ENCODE measurements around the gene UBE2I. TPM values are rescaled to one million over a fixed set of nuclear protein-coding genes. Genes with fewer than 3 reads are reported as not detected.

The UBE2I gene
- total and polyA plus RNA-seq, 8 donors = 30.0 to 57.9 (median 36.7) TPM

DNA sequence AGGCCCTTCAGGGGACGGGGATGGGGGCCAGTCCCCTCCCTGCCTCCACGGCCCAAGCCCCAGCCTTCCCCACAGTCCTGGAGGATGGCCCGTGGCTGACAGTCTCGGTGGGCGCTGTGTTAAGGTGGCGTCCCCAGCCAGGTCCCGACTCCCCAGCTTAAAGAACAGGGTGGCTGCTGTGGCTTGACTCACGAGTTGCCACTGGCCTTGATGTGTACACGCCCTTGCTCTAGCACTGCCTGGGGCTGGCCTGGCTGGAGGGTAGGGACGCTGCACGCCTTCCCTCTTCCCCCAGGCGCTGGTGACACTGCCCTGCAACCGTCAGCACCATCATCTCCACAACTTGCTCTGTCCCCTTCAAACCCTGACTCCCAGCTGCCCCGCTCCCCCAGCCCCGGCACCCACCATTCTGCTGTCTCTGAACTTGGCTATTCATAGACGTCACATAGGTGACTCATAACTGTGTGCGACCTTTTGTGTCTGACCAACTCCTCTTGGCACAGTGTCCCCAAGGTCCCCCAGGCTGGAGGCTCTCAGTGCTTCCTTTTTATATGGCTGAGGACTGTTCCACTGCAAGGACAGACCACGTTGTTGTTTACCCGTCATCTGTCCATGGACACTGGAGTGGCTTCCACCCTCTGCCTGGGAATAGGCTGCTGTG, 48.6 kb downstream of the UBE2I start:
- ATAC-seq (peak in 2 of 4 donors; percentile 16 to 31), FAIRE-seq (no peak), DNase-seq (peak in 1 of 6 donors; percentile 8)
- Histone ChIP-seq H3K4me3 (no peak overlapping the region), H3K27ac (no peak overlapping the region), H3K36me3 (peaks cover 0 to 5% (median under 1%) of the 10 kb centered on the region in 3 donors), H3K4me1 (peaks cover 0 to 2% (median 2%) of the 10 kb centered on the region in 3 donors), H3K9me3 (no peaks in the 10 kb centered on the region), H3K27me3 (no peaks in the 10 kb centered on the region)
- no peak for TF ChIP-seq CTCF (IDR thresholded peaks at IDR 0.05)
- intact Hi-C loops (cut with DNase I) = no loop called here
- 81 to 82% methylated on average over 19 of the region's 19 CpGs for WGBS, 2 donors

DNA sequence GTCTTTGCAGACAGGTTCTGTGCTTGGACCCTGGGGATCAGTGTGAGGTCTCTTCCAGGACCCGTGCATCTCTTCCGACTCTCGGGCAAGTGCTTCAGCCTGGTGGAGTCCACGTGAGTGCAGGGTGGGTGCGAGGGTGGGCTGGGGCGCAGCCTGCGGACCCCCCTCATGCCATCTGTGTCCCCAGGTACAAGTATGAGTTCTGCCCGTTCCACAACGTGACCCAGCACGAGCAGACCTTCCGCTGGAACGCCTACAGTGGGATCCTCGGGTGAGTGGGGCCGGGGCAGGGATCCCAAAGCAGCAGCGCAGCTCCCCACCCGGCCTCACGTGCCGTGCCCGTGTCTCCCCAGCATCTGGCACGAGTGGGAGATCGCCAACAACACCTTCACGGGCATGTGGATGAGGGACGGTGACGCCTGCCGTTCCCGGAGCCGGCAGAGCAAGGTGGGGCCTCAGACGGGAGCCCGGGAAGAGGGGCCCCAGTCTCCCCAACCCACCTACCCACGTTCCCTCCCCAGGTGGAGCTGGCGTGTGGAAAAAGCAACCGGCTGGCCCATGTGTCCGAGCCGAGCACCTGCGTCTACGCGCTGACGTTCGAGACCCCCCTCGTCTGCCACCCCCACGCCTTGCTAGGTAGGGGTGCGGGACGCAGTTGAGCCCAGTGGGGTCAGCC, 52.4 kb downstream of the UBE2I start:
- FAIRE-seq (no peak), ATAC-seq (no peak), DNase-seq (no peak)
- Histone ChIP-seq H3K4me3 (no peak overlapping the region), H3K36me3 (peaks cover 0 to 30% (median 7%) of the 10 kb centered on the region in 3 donors), H3K27ac (no peak overlapping the region), H3K27me3 (no peaks in the 10 kb centered on the region), H3K4me1 (no peaks in the 10 kb centered on the region), H3K9me3 (no peaks in the 10 kb centered on the region)
- WGBS, 2 donors = 92 to 94% methylated on average over 43 of the region's 43 CpGs
- no peak for TF ChIP-seq CTCF (IDR thresholded peaks at IDR 0.05)
- intact Hi-C loops (cut with DNase I) = no loop called here

GRCh38 chr16:1362807-1363206, 53.4 kb downstream of the UBE2I start:
- ATAC-seq = peak in 2 of 4 donors; percentile 13 to 21
- 45 to 51% methylated on average over 11 of the region's 11 CpGs for WGBS, 2 donors
- no peak for TF ChIP-seq CTCF (IDR thresholded peaks at IDR 0.05)
- no peak overlapping the region for H3K4me3 ChIP-seq
- H3K4me1 ChIP-seq = no peaks in the 10 kb centered on the region
- no peaks in the 10 kb centered on the region for H3K27me3 ChIP-seq
- H3K27ac ChIP-seq = no peak overlapping the region
- H3K36me3 ChIP-seq = peaks cover 0 to 30% (median 7%) of the 10 kb centered on the region in 3 donors
- intact Hi-C loops (cut with DNase I) = no loop called here
- DNase-seq = peak in 3 of 6 donors; percentile 26 to 59 (median 34)
- no peak for FAIRE-seq
- H3K9me3 ChIP-seq = no peaks in the 10 kb centered on the region

DNA sequence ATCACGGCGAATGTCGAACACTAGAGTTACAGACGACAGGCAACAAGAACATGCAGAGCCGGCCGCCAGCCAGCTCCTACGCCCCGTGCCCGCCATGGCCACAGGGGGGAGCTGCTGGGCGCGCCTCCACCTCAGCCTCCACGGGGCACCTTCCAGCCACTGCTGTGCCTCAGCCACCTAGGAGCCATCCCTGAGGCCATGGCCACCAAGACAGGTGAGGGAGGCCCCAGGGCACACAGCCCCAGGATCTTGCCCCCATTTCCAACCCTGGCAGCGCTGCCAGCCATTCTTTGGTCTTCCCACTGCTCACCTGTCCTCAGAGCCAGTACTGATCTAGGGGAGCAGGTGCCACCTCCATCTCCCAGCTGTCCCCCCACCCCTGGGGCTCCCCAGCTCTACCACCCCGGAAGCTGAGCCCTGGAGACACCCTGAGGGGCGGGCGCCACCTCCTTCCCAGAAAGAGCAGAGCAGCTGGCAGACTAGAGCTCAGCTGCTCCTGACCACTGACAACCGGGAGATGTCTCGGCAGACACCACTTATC, 54.1 kb downstream of the UBE2I start:
- no peak overlapping the region for H3K4me3 ChIP-seq
- no peak overlapping the region for H3K27ac ChIP-seq
- H3K4me1 ChIP-seq = no peaks in the 10 kb centered on the region
- no peak for FAIRE-seq
- no peaks in the 10 kb centered on the region for H3K27me3 ChIP-seq
- peak; percentile 81 to 95 (median 90) for ATAC-seq
- intact Hi-C loops (cut with DNase I) = no loop called here
- peak in 5 of 6 donors; percentile 24 to 89 (median 70) for DNase-seq
- 41 to 43% methylated on average over 15 to 18 of the region's 18 CpGs for WGBS, 2 donors
- H3K36me3 ChIP-seq = peaks cover 0 to 30% (median 7%) of the 10 kb centered on the region in 3 donors
- TF ChIP-seq CTCF (IDR thresholded peaks at IDR 0.05) = peak; percentile 60 to 72 (median 64)
- H3K9me3 ChIP-seq = no peaks in the 10 kb centered on the region

Data from pancreas (tissue), 10 donors.